GM12878 (cell line): Measurements from ENCODE around the gene SIGLEC12. TPM values are rescaled to one million over a fixed set of nuclear protein-coding genes. Genes with fewer than 3 reads are reported as not detected.

Experiments used
- BMI1 ChIP-seq: fragments of 450-650 bp; IDR thresholded peaks from 2 replicates; pipeline ENCODE4 v1.6.1; 2016; ENCODE audit warnings: mild to moderate bottlenecking, moderate library complexity, borderline replicate concordance
- CHD2 ChIP-seq: IDR thresholded peaks from 2 replicates; pipeline ENCODE4 v1.6.1; 2011; ENCODE audit warnings: low read depth, low read length, improper control_type of control experiment, borderline replicate concordance
- EP300 ChIP-seq, 2 experiments: fragments of 150-350 bp in 1 of 2; IDR thresholded peaks; 2 replicates each; pipeline ENCODE4 v1.6.1; 2011 to 2012; ENCODE audit warnings: low read depth in 2 of 2, low read length in 2 of 2, borderline replicate concordance in 1 of 2, improper control_type of control experiment in 1 of 2, inconsistent platforms in 1 of 2; ENCODE audit not compliant: control insufficient read depth in 1 of 2
- ETV6 ChIP-seq, 2 experiments: fragments of 450-650 bp in 1 of 2; IDR thresholded peaks in 1 of 2; conservative IDR thresholded peaks in 1 of 2; 2 replicates each; pipeline ENCODE4 v1.6.1; 2014; ENCODE audit warnings: antibody characterized with exemption in 1 of 2, borderline replicate concordance in 1 of 2, low read depth in 1 of 2, mild to moderate bottlenecking in 1 of 2, moderate library complexity in 1 of 2
- HDGF ChIP-seq: fragments of 450-650 bp; IDR thresholded peaks from 2 replicates; pipeline ENCODE4 v1.6.1; 2016; ENCODE audit warnings: antibody characterized with exemption
- IKZF2 ChIP-seq, 2 experiments: fragments of 450-650 bp; IDR thresholded peaks; 2 replicates each; pipeline ENCODE4 v1.6.1; 2017; ENCODE audit warnings: mild to moderate bottlenecking in 2 of 2, moderate library complexity in 2 of 2
- JUNB ChIP-seq: IDR thresholded peaks from 2 replicates; pipeline ENCODE4 v1.6.1; 2016; ENCODE audit warnings: antibody characterized with exemption, mild to moderate bottlenecking
- KLF5 ChIP-seq: fragments of 450-650 bp; IDR thresholded peaks from 2 replicates; pipeline ENCODE4 v1.6.1; 2014; ENCODE audit warnings: mild to moderate bottlenecking; ENCODE audit not compliant: partially characterized antibody
- MEF2A ChIP-seq: IDR thresholded peaks from 2 replicates; pipeline ENCODE4 v1.6.1; 2011; ENCODE audit warnings: low read depth, mild to moderate bottlenecking, low read length, moderate library complexity; ENCODE audit not compliant: insufficient read depth
- NR2C2 ChIP-seq: IDR thresholded peaks from 2 replicates; pipeline ENCODE4 v1.6.1; 2011; ENCODE audit warnings: borderline replicate concordance, low read depth; ENCODE audit not compliant: control insufficient read depth, insufficient read length
- RAD51 ChIP-seq: fragments of 450-650 bp; IDR thresholded peaks from 2 replicates; pipeline ENCODE4 v1.6.1; 2016; ENCODE audit warnings: moderate library complexity, mild to moderate bottlenecking, inconsistent platforms
- SPI1 ChIP-seq: IDR thresholded peaks from 2 replicates; pipeline ENCODE4 v1.6.1; 2011; ENCODE audit warnings: low read depth, mild to moderate bottlenecking, low read length, moderate library complexity, borderline replicate concordance; ENCODE audit not compliant: insufficient read depth
- SREBF1 ChIP-seq: IDR thresholded peaks from 2 replicates; pipeline ENCODE4 v1.6.1; 2012; ENCODE audit warnings: mild to moderate bottlenecking, low read length
- SREBF2 ChIP-seq: IDR thresholded peaks from 2 replicates; pipeline ENCODE4 v1.6.1; 2012; ENCODE audit warnings: mild to moderate bottlenecking, low read length
- STAT1 ChIP-seq: fragments of 450-650 bp; conservative IDR thresholded peaks from 2 replicates; pipeline ENCODE4 v1.6.1; 2014; ENCODE audit warnings: antibody characterized with exemption, mild to moderate bottlenecking
- SUZ12 ChIP-seq: fragments of 200-600 bp; sonication (generic); IDR thresholded peaks from one replicate; pipeline ENCODE4 v1.6.1; 2018; ENCODE audit warnings: antibody characterized with exemption, mild to moderate bottlenecking; ENCODE audit not compliant: unreplicated experiment
- TAF1 ChIP-seq: IDR thresholded peaks from 2 replicates; pipeline ENCODE4 v1.6.1; 2011; ENCODE audit warnings: mild to moderate bottlenecking, low read depth, low read length, borderline replicate concordance
- TBL1XR1 ChIP-seq: IDR thresholded peaks from 2 replicates; pipeline ENCODE4 v1.6.1; 2012; ENCODE audit warnings: low read depth, low read length, improper control_type of control experiment
- WRNIP1 ChIP-seq: IDR thresholded peaks from 2 replicates; pipeline ENCODE4 v1.6.1; 2011; ENCODE audit warnings: low read depth, low read length, improper control_type of control experiment, borderline replicate concordance
- YY1 ChIP-seq: IDR thresholded peaks from 2 replicates; pipeline ENCODE4 v1.6.1; 2011; ENCODE audit warnings: low read depth, mild to moderate bottlenecking, low read length
- polyA plus RNA-seq, 11 experiments: library from polyadenylated mRNA; depleted of rRNA in 4 of 11; unstranded in 6 of 11; stranded (reverse) in 5 of 11; fragments of >200 nt; fragmentation: Nextera tagmentation in 4 of 11; fragmentation: Illumina TruSeq in 1 of 11; extraction: Ambion mirVana in 4 of 11; extraction: Trizol in 1 of 11; gene quantifications; 1 replicate in 1 of 11; 2 replicates in 10 of 11; pipeline versions ENCODE4 v1.2.1 to v1.2.3, GENCODE V29; 2011 to 2016; ENCODE audit warnings: inconsistent platforms in 2 of 11, missing spikeins in 2 of 11, low read depth in 1 of 11
- total RNA-seq, 4 experiments: library from RNA; depleted of rRNA in 3 of 4; stranded (reverse); fragments of >200 nt in 3 of 4; fragmentation: Illumina TruSeq in 1 of 4; extraction: Trizol in 1 of 4; gene quantifications; 2 replicates each; pipeline versions ENCODE4 v1.2.1 to v1.2.3, GENCODE V29; 2013 to 2021
- TF ChIP-seq, protein P1 (sequence below): fragments of 450-650 bp; IDR thresholded peaks from 2 replicates; pipeline ENCODE4 v1.6.1; 2017; ENCODE audit warnings: mild to moderate bottlenecking, moderate library complexity
- TF ChIP-seq, protein P2 (sequence below): fragments of 450-650 bp; conservative IDR thresholded peaks from 2 replicates; pipeline ENCODE4 v1.6.1; 2017; ENCODE audit warnings: mild to moderate bottlenecking, moderate library complexity
- TF ChIP-seq, protein P3 (sequence below): IDR thresholded peaks from 2 replicates; pipeline ENCODE4 v1.6.1; 2011; ENCODE audit warnings: low read depth, mild to moderate bottlenecking, low read length, moderate library complexity, borderline replicate concordance; ENCODE audit errors: extremely low read depth

The SIGLEC12 gene
- total and polyA plus RNA-seq, 10 of the 15 experiments (the other 5 are each of a cell fraction or from before 2014, with no cell fraction given) = 0.03 to 0.18 (median 0.06) TPM; not detected in 5

DNA sequence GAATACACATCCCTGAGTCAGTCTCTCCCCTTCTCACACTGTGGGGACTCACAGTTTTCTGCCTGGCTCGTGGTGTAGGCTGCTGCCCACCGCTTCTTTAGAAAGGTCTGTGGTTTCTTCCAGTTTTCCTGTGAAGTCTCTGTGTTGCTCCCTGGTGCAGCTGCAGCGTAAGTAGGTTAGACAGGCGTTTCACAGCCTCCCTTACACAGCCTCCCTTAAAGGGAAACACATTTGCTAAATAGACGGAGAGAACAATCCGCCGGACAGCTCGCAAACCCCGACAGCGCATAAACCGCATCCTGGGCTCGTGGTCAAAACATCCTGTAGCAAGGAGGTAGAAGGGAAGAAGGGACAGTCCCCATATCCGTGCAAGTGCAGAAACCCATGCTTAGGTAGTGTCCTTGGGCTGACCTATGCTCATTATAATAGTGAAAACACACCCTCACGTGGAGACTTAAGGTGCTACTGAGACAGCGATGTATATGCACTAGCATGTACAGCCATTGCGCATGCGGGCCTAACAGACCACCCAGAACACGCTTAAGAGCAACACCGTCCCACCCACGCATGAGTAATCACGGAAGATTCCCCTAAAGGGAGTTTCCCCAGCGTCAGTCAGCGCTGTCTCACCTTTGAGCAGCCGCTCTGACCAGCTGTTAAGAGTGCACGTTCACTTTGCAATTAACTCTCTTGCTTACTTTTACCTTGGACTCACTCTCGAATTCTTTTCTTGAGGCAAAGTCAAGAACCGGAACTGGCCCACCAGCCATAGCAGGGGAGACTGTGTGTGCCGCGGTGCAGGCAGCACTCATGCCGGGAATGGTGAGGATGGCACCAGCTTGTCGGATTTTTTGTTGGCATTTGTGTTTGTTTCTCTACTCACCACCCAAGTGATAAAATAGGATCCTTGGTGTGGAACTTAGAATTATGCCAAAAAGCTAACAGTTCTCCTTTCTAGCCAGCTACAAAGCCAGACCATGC lies 59.9 kb downstream of the SIGLEC12 start (continued):
- TF ChIP-seq, protein P1, sequence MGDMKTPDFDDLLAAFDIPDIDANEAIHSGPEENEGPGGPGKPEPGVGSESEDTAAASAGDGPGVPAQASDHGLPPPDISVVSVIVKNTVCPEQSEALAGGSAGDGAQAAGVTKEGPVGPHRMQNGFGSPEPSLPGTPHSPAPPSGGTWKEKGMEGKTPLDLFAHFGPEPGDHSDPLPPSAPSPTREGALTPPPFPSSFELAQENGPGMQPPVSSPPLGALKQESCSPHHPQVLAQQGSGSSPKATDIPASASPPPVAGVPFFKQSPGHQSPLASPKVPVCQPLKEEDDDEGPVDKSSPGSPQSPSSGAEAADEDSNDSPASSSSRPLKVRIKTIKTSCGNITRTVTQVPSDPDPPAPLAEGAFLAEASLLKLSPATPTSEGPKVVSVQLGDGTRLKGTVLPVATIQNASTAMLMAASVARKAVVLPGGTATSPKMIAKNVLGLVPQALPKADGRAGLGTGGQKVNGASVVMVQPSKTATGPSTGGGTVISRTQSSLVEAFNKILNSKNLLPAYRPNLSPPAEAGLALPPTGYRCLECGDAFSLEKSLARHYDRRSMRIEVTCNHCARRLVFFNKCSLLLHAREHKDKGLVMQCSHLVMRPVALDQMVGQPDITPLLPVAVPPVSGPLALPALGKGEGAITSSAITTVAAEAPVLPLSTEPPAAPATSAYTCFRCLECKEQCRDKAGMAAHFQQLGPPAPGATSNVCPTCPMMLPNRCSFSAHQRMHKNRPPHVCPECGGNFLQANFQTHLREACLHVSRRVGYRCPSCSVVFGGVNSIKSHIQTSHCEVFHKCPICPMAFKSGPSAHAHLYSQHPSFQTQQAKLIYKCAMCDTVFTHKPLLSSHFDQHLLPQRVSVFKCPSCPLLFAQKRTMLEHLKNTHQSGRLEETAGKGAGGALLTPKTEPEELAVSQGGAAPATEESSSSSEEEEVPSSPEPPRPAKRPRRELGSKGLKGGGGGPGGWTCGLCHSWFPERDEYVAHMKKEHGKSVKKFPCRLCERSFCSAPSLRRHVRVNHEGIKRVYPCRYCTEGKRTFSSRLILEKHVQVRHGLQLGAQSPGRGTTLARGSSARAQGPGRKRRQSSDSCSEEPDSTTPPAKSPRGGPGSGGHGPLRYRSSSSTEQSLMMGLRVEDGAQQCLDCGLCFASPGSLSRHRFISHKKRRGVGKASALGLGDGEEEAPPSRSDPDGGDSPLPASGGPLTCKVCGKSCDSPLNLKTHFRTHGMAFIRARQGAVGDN = no peak
- no peak for TF ChIP-seq YY1
- TF ChIP-seq IKZF2 (IDR thresholded peaks at IDR 0.05) = peak; percentile 92 to 94
- TF ChIP-seq EP300 (IDR thresholded peaks at IDR 0.05; ENCODE audit: borderline replicate concordance in 1 of 2, control insufficient read depth in 1 of 2, low read depth in 2 of 2, low read length in 2 of 2) = peak; percentile 56 to 73
- peak; percentile 66 for TF ChIP-seq CHD2
- no peak for TF ChIP-seq BMI1
- no peak for TF ChIP-seq STAT1
- TF ChIP-seq KLF5 = no peak
- no peak for TF ChIP-seq SUZ12
- peak; percentile 40; the same call in 1 of the 2 replicates for TF ChIP-seq JUNB
- TF ChIP-seq SREBF2 = no peak
- peak; percentile 72 for TF ChIP-seq RAD51
- TF ChIP-seq TBL1XR1 = peak; percentile 91
- TF ChIP-seq, protein P2, sequence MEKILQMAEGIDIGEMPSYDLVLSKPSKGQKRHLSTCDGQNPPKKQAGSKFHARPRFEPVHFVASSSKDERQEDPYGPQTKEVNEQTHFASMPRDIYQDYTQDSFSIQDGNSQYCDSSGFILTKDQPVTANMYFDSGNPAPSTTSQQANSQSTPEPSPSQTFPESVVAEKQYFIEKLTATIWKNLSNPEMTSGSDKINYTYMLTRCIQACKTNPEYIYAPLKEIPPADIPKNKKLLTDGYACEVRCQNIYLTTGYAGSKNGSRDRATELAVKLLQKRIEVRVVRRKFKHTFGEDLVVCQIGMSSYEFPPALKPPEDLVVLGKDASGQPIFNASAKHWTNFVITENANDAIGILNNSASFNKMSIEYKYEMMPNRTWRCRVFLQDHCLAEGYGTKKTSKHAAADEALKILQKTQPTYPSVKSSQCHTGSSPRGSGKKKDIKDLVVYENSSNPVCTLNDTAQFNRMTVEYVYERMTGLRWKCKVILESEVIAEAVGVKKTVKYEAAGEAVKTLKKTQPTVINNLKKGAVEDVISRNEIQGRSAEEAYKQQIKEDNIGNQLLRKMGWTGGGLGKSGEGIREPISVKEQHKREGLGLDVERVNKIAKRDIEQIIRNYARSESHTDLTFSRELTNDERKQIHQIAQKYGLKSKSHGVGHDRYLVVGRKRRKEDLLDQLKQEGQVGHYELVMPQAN = 0 out of 2 replicates have a peak, but pooled peaks have one; percentile 21
- no peak for TF ChIP-seq TAF1
- no peak for TF ChIP-seq SPI1
- TF ChIP-seq HDGF = peak; percentile 59; the same call in 1 of the 2 replicates
- TF ChIP-seq, protein P3, sequence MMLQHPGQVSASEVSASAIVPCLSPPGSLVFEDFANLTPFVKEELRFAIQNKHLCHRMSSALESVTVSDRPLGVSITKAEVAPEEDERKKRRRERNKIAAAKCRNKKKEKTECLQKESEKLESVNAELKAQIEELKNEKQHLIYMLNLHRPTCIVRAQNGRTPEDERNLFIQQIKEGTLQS = no peak
- no peak for TF ChIP-seq NR2C2
- TF ChIP-seq ETV6 (conservative IDR thresholded peaks at IDR 0.05 in 1 of 2, IDR thresholded peaks at IDR 0.05 in 1 of 2; ENCODE audit: borderline replicate concordance in 1 of 2, low read depth in 1 of 2) = peak in 1 of 2 experiments; percentile 18; a peak in 1 of 4 replicates
- 0 out of 2 replicates have a peak, but pooled peaks have one; percentile 7 for TF ChIP-seq MEF2A
- no peak for TF ChIP-seq SREBF1
- no peak for TF ChIP-seq WRNIP1
